Muscle of leg (tissue), 9 donors: ENCODE data around the gene TACSTD2. TPM values are rescaled to one million over a fixed set of nuclear protein-coding genes. Genes with fewer than 3 reads are reported as not detected.

Experiments used
- polyA plus RNA-seq, 8 donors: library from polyadenylated mRNA; unstranded; fragments of 120-200 nt; gene quantifications; one replicate each; pipeline versions ENCODE4 v1.2.1 to v1.2.3, GENCODE V29; 2013; ENCODE audit warnings: inconsistent platforms in 1 of 8, low replicate concordance in 1 of 8; ENCODE audit not compliant: insufficient read length in 8 of 8, insufficient read depth in 1 of 8
- total RNA-seq: library from RNA; stranded (reverse); fragments of 120-200 nt; gene quantifications from one replicate; pipeline ENCODE4 v1.2.4, GENCODE V29; 2013

The TACSTD2 gene
- total and polyA plus RNA-seq, 9 donors: 0.13 to 6.4 (median 0.24) TPM

Other genes starting within 250 kb of the TACSTD2 start
- gene OMA1, start 30.5 kb downstream of the TACSTD2 start, total RNA-seq: 28.6 TPM
- gene OMA1, start 30.5 kb downstream of the TACSTD2 start, polyA plus RNA-seq: 10 to 100 TPM in 7 of 8 donors, 1 to 10 TPM in 1; 9.3 to 22.1 (median 16.5) TPM
- gene MYSM1, start 122.8 kb upstream of the TACSTD2 start, total RNA-seq: 16.4 TPM
- gene MYSM1, start 122.8 kb upstream of the TACSTD2 start, polyA plus RNA-seq: 10 to 100 TPM; 11.7 to 25.7 (median 17.5) TPM
- 122 TPM for gene JUN, start 206.8 kb upstream of the TACSTD2 start, total RNA-seq
- 100 to 1,000 TPM in 7 of 8 donors, 10 to 100 TPM in 1; 73.2 to 282 (median 205) TPM for gene JUN, start 206.8 kb upstream of the TACSTD2 start, polyA plus RNA-seq